Gastroesophageal sphincter (tissue), 3 donors: ENCODE measurements around the gene NUP210L.

ENCODE experiments used
- CTCF ChIP-seq, 4 experiments: fragments of 200-600 bp in 2 of 4; fragments of 450-650 bp in 2 of 4; sonication (generic) in 1 of 4; IDR thresholded peaks; one replicate each; pipeline ENCODE4 v1.5.1; 2017 to 2019; ENCODE audit warnings: antibody characterized with exemption in 4 of 4, mild to moderate bottlenecking in 2 of 4, moderate library complexity in 2 of 4
- POLR2A ChIP-seq, 2 donors: fragments of 450-650 bp; IDR thresholded peaks; one replicate each; pipeline ENCODE4 v1.6.1; 2017; ENCODE audit warnings: antibody characterized with exemption in 2 of 2, mild to moderate bottlenecking in 2 of 2, moderate library complexity in 1 of 2

- TF ChIP-seq CTCF (IDR thresholded peaks at IDR 0.05) (no peak), POLR2A (IDR thresholded peaks at IDR 0.05) (no peak)
These were observed 38.9 kb upstream of the NUP210L start for GRCh38 chr1:154193821-154194220.
